ENCODE data around the gene EEIG2. TPM values are rescaled to one million over a fixed set of nuclear protein-coding genes. Genes with fewer than 3 reads are reported as not detected.

The EEIG2 gene
- total and polyA plus RNA-seq, 2 of the 13 experiments (the other 11 are each of a cell fraction or from before 2014, with no cell fraction given): 0.90 to 3.2 TPM

- TF ChIP-seq ZNF776 (CRISPR knock-in tag; IDR thresholded peaks at IDR 0.05) (no peak), RBFOX2 (IDR thresholded peaks at IDR 0.05; ENCODE audit: low read depth, low read length) (no peak), ZNF598 (CRISPR knock-in tag; IDR thresholded peaks at IDR 0.05; ENCODE audit: borderline replicate concordance) (no peak), FOXA1 (IDR thresholded peaks at IDR 0.05) (no peak), FOXA1 (CRISPR knock-in tag; IDR thresholded peaks at IDR 0.05) (no peak), MTA3 (CRISPR knock-in tag; IDR thresholded peaks at IDR 0.05) (no peak), FIP1L1 (IDR thresholded peaks at IDR 0.05; ENCODE audit: borderline replicate concordance, insufficient read depth, low read depth, low read length) (no peak), ZNF704 (CRISPR knock-in tag; IDR thresholded peaks at IDR 0.05; ENCODE audit: borderline replicate concordance) (no peak), ZBTB20 (CRISPR knock-in tag; IDR thresholded peaks at IDR 0.05; ENCODE audit: borderline replicate concordance, low read depth) (no peak), GMEB2 (CRISPR knock-in tag; IDR thresholded peaks at IDR 0.05; ENCODE audit: low read depth) (no peak), HDAC6 (IDR thresholded peaks at IDR 0.05; ENCODE audit: low read depth, low read length) (no peak), TOE1 (CRISPR knock-in tag; IDR thresholded peaks at IDR 0.05) (no peak), ZNF451 (CRISPR knock-in tag; IDR thresholded peaks at IDR 0.05) (no peak), SMAD1 (CRISPR knock-in tag; IDR thresholded peaks at IDR 0.05; ENCODE audit: borderline replicate concordance, low read depth) (no peak)
Measured at GRCh38 chr1:108563808-108564207, 3.9 kb downstream of the EEIG2 start (continued).
